ENCODE measurements around the gene STX4. TPM values are rescaled to one million over a fixed set of nuclear protein-coding genes. Genes with fewer than 3 reads are reported as not detected.

STX4 gene
- total and polyA plus RNA-seq, 9 of the 15 experiments (the other 6 are each of a cell fraction or from before 2014, with no cell fraction given): 3.2 to 48.0 (median 21.5) TPM

- peak; percentile 99 for TF ChIP-seq E2F8 (IDR thresholded peaks at IDR 0.05; ENCODE audit: low read depth, partially characterized antibody)
- peak; percentile 26 for TF ChIP-seq PRDM10 (IDR thresholded peaks at IDR 0.05; ENCODE audit: partially characterized antibody)
- no peak for TF ChIP-seq ZKSCAN8 (CRISPR knock-in tag; IDR thresholded peaks at IDR 0.05)
- TF ChIP-seq CEBPB (tag; IDR thresholded peaks at IDR 0.05): no peak
- no peak for TF ChIP-seq HNRNPK (IDR thresholded peaks at IDR 0.05; ENCODE audit: low read depth, low read length, poor library complexity, severe bottlenecking)
- TF ChIP-seq ARID3A (IDR thresholded peaks at IDR 0.05; ENCODE audit: borderline replicate concordance, low read depth, low read length): 0 out of 2 replicates have a peak, but pooled peaks have one; percentile 4
- no peak for TF ChIP-seq NR3C1 (CRISPR knock-in tag; IDR thresholded peaks at IDR 0.05)
- 0 out of 2 replicates have a peak, but pooled peaks have one; percentile 16 for TF ChIP-seq ARID1B (IDR thresholded peaks at IDR 0.05)
- no peak for TF ChIP-seq SMAD2 (IDR thresholded peaks at IDR 0.05; ENCODE audit: low read depth, low read length)
- no peak for TF ChIP-seq ZNF431 (CRISPR knock-in tag; IDR thresholded peaks at IDR 0.05)
- no peak for TF ChIP-seq ZNF778 (CRISPR knock-in tag; IDR thresholded peaks at IDR 0.05)
- no peak; the same call in 1 of the 2 replicates for TF ChIP-seq ZBTB17 (CRISPR knock-in tag; IDR thresholded peaks at IDR 0.05)
- no peak for TF ChIP-seq MED1 (CRISPR knock-in tag; IDR thresholded peaks at IDR 0.05; ENCODE audit: borderline replicate concordance)
- no peak for TF ChIP-seq TEAD4 (IDR thresholded peaks at IDR 0.05; ENCODE audit: low read length)
- TF ChIP-seq TEAD4 (CRISPR knock-in tag; IDR thresholded peaks at IDR 0.05; ENCODE audit: borderline replicate concordance): no peak
- no peak for TF ChIP-seq KLF16 (IDR thresholded peaks at IDR 0.05)
- peak; percentile 57; the same call in 1 of the 2 replicates for TF ChIP-seq MXI1 (IDR thresholded peaks at IDR 0.05; ENCODE audit: low read depth, low read length)
- TF ChIP-seq KLF6 (CRISPR knock-in tag; IDR thresholded peaks at IDR 0.05; ENCODE audit: borderline replicate concordance): 0 out of 2 replicates have a peak, but pooled peaks have one; percentile 20
- no peak for TF ChIP-seq ZNF212 (CRISPR knock-in tag; IDR thresholded peaks at IDR 0.05)
Observed at GRCh38 chr16:31073970-31074813, 40.8 kb downstream of the STX4 start, which contains the start of the genes ZNF646 and ZNF668 (continued).

Measured in K562 (cell line).